AG08396 (cell line): ENCODE results near the gene TRAPPC3L.
A peak's percentile ranks its signal among the peaks of the same experiment; 100 is the strongest.

Source experiments
- DNase-seq: peaks from one replicate; pipeline ENCODE4 v3.0.0; 2012; ENCODE audit warnings: low spot score, mixed read lengths

Gene TRAPPC3L

DNA sequence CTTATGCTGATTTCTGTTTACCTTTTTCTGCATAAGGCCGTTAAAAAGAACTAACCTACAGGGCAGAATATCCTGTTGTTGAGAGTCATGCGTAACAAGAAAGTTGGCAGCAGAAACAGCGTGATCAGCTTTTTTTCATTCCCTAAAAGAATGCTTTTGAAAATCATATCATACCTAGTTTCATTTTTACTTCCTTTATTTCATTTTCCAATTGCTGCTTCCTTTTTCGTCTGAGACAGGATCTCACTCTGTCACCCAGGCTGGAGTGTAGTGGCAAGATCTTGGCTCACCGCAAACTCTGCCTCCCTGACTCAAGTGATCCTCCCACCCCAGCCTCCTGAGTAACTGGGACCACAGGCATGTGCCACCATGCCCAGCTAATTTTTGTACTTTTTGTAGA lies 80.2 kb downstream of the TRAPPC3L start:
- no peak for DNase-seq

DNA sequence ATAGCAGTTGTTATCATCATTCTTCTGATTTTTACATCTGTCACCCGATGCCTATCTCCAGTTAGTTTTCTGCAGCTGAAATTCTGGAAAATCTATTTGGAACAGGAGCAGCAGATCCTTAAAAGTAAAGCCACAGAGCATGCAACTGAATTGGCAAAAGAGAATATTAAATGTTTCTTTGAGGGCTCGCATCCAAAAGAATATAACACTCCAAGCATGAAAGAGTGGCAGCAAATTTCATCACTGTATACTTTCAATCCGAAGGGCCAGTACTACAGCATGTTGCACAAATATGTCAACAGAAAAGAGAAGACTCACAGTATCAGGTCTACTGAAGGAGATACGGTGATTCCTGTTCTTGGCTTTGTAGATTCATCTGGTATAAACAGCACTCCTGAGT lies 82.2 kb downstream of the TRAPPC3L start:
- no peak for DNase-seq

DNA sequence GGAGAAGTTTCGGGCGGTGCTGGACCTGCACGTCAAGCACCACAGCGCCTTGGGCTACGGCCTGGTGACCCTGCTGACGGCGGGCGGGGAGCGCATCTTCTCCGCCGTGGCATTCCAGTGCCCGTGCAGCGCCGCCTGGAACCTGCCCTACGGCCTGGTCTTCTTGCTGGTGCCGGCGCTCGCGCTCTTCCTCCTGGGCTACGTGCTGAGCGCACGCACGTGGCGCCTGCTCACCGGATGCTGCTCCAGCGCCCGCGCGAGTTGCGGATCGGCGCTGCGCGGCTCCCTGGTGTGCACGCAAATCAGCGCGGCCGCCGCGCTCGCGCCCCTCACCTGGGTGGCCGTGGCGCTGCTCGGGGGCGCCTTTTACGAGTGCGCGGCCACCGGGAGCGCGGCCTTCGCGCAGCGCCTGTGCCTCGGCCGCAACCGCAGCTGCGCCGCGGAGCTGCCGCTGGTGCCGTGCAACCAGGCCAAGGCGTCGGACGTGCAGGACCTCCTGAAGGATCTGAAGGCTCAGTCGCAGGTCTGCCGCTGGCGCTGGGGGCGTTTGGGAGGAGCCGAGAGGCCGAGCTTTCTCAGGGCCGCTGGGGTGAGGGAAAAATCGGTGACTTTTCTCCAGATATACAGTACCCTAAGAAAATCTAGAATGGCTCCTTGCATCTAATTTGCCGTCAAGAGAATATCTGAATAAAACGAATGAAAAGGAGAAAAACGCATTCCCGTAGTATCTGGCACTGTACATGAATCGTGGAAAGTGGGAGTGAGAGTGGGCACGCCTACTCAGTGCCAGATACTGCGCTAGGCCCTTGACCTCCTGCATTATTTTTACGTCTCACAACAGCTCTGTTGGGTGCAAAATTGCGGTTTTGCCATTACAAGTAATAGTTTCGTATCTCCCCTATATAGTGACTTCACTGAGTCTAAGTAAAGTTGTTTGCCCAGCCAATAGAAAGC lies 83.3 kb downstream of the TRAPPC3L start:
- DNase-seq = peak; percentile 40

DNA sequence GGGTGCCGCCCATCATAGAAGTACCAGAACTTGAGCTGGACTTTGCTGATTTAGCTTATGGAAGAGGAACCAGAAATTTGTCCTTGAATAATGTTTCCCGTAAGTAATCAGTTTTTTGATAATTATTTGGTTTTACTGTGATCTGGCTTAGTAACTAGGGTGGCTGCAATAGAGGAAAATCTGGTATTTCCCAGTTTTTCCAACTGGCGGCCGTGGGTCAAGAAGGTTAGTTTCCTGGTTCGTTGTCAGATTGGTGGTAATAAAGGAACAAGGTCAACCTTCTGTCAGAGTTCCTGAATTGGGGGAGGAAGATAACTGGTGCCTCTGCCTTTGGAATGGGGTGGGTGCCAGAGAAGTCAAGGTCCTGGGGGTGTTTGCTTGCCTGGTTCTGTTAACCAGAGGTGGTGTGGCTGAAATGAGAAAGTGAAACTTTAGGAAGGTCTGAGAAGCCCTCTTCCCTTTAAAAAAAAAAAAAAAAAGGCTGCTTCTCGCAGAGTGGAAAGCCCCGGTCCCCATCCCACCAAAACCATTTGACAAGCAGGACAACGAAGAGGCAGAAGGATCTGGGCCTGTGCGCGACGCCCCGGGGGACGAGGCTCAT lies 84.1 kb downstream of the TRAPPC3L start, which contains the start of gene CALHM6:
Gene CALHM6, plus strand, starts transcription at position 45 of the 601 bp plus-strand sequence. Its CDS starts 555 bp downstream, at position 600.
- DNase-seq = no peak

DNA sequence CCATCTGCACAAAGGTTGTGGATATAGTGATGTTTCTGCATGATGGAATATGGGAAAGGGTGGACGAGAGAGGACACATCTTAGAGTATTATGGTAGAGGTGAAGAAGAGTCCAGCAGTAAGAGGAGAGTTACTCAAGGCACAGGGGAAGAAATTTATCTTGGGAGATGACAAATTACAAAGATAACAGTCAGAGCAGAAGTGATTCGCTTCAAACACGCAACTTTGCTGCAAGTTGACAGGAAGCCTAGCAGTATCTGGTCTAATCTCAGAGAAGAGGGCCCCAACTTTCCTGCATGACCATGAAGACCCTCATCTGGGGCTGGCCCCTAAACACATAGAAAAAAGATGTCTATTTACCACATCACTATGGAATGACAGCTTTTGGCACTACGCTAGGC lies 85.6 kb downstream of the TRAPPC3L start:
- DNase-seq = no peak

DNA sequence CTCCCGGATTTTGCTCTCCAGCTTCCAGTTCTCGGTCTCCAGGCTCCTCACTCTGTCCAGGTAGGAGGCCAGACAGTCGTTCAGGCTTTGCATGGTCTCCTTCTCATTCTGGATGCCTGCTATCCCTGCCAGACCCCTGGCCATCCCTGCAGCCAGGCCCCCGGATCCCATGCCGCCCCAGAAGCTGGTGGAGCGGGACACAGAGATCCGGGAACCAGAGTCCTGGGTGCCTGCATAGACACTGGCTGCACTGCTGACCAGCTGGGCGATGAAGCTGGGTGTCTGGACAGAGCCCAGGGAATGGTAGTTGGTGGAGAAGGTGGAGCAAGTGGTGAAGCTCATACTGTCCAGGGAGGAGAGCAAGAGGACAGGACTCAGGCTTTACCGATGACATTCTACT lies 87.2 kb downstream of the TRAPPC3L start:
- no peak for DNase-seq

DNA sequence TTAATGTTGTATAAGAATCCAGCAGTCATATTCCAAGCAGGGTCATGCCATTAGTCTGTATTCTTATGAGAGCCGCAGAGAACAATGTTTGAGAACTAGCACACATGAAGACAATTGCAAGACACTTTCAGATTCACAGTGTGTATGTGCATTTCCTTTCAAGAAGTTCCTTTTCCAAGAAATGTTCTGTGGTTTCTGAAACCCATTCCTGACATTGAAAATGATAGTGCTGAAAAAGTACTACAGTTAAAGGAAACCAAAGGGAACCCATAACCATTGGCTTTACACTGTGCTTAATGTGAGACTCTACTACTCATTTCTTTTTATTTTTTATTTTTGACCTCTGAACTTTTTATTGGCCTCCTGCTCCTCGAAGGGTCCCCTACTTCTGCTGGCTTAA lies 88.6 kb downstream of the TRAPPC3L start:
- no peak for DNase-seq

DNA sequence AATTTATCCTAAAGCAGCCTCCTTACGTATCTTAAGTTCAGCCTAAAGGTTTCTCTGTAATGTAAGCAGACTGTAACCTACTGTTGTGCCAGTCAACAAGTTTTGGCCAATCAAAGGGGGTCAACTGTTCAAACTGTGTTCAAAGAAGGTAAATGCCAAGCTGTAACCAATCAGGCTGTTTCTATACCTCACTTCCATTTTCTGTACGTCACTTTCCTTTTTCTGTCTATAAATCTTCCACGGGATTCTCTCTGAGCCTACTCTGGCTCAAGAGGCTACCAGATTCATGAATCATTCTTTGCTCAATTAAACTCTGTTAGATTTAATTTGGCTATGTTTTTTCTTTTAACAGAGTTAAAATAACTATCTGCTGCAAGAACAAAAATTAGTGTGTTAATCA lies 89.4 kb downstream of the TRAPPC3L start:
- DNase-seq = no peak

DNA sequence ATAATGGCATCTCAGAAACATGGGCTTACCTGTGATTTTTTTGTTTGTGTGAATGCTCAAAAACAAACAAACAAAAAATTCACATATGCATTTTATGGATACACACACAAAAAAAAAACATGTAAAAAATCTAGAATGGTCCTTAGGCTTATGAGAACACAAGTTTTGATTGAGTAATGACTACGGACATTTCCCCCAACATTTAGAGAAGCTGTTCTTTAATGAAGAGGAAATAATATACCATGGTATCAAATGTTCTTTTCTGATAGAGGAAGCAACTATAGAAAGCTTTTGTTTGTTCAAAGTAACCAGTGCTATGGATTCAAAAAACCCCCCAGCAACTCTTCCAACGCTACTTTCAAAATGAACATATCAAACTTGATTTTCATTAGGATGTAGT lies 93.0 kb downstream of the TRAPPC3L start:
- no peak for DNase-seq

DNA sequence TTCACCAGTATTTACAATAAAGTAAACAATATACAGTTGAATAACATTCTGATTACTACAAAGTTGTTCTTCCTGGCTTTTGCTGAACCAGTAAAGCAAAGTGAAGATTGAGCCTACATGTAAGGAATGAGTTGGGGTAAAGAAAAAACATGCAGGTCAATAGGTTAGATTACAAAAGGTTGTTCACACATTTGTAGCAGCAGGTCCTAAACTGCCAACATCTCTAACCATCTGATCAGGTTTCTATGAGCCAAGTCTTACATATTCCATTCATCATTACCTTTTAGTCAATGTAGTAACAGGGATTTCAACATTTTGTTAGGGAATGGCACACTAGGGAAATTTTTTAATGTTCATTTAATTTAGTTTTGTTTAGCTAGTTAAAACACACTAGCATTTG lies 93.6 kb downstream of the TRAPPC3L start:
- no peak for DNase-seq

DNA sequence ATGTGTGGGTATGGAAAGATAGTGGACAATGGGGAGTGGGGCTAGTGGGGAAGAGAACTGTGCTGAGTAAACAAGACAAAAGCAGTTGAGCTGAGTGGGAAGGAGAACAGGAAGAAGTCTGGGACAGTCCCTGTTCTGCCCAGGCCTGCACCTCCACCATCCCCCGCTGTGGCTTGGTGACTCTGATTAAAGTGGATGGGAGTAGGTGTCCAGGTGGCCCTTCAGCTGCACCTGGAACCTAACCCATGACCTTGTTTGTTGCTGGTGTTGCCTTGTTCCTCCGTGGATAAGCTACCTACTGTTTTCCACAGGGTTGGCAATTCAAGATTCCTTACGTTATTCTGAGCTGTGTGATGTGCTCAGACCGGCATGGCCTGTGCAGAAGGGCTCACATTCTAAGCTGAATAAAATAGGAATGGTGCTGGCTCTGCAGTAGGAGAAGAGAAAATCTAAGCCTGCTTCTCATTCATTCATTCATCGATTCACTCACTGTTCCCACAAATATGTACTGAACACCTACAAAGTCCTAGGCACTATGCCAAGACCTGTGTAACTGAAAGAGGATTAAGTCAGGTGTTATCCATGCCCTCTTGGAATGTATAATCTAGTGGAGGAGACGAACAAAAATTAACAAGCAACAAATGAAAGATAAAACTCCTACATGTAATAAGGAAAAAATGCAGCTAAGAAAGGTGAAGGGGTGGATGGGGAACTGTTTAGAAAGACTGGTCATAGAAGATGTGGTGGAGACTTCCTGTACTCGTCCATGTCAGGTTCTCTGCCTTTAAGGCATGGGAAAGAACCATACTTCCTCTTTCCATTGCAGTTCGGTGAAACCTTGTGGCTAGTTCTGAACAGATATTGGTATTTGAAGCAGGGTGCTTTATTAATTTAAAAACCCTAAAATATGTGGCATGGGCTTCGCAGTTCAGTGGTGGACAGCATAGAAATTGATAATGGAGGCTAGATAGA lies 94.4 kb downstream of the TRAPPC3L start:
- no peak for DNase-seq

DNA sequence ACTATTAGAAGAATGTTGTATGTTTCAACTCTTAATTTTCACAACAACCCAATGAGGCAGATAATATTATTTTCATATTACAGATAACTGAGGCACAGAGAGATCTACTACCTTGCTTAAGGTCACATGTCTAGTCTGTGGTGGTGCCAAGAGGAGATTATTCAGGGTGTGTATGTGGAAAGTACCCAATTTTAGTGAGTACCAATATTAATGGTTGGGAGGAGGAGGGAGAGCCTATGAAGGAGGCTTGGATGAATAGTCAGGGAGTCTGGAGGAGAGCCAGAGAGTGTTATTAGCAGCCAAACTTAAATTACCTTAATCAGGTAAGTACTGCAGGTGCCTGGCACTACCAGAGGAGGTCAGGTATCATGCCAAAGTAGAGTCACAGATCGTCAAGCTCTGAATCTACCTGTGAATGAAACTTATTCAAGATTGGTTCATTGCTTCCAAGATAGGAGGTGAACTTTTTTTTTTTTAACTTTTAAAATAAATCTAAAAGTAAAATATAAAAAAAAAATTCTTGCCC lies 95.2 kb downstream of the TRAPPC3L start:
- no peak for DNase-seq

DNA sequence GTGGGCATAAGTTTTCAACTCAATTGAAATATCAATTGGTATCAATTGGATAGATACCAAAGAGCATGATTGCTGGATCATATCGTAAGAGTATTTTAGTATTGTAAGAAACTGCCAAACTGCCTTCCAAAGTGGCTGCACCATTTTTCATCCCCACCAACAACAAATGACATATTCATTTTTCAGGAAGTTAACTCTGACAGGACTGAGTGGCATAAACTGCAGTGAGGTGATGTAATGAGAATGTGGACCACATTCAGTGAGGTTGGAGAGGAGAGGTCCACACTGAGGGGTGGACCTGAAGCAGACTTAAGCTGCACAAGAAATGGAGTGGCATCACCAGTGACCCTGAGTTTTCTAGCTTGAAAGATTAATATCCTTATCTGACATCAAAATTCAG lies 95.9 kb downstream of the TRAPPC3L start:
- no peak for DNase-seq

DNA sequence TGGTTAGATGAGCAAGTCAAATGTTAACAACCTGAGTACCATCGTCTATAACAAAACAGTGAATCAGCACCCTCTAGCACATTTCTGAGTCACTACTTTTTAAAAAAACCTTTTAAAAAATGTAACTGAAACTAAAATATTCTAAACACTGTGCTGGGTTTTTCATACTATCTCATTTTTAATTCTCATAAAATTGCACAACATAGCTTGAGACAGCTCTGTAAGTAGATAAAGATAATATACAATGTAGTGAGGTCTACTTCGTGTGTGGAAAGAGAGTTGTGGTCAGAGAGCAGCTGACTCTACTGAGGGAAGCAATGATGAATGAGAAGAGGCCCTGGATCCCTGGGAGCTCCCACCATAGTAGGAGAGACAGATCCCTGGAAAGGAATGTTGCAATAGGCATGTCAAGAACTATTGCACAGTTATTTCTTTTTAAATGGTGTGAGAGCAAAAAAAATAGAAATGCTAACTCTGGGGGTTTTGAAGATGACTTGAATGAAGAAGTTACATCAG lies 97.9 kb downstream of the TRAPPC3L start:
- peak; percentile 85 for DNase-seq

DNA sequence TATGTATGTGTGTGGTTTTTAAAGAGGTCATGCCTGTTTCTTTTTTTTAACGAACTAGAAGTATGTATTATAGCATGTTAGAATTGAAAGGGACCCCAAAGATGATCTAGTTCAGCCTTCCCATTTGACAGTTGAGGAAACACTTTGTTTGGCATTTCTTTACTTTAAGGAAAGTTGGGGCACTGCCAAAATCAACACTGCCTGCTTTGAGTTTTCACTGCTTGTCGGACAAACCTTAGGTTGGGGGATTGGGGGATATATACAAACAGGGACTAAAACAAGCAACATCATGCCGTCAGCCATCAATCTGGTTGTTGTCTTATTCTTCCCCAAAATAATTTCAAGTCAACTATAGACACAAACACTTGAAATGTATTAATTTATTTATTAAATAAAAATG lies 98.4 kb downstream of the TRAPPC3L start:
- no peak for DNase-seq

DNA sequence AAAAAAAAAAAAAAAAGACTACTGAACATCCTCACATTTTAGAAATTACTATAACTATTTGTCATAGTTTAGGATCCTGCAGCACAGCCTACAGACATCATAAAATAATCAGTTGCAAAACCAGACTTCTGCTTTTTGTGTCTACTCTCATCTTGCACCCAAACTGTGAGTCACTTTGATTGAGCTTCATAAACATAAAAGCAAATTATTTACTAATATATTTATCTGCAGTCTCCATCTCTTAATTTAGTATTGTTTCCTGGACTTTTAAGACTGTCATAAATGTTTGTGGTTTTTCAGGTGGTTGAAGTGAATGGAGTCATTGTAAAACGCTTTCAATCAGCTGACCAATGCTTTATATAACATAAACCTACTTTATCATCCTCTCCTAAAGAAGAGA lies 99.1 kb downstream of the TRAPPC3L start:
- no peak for DNase-seq

DNA sequence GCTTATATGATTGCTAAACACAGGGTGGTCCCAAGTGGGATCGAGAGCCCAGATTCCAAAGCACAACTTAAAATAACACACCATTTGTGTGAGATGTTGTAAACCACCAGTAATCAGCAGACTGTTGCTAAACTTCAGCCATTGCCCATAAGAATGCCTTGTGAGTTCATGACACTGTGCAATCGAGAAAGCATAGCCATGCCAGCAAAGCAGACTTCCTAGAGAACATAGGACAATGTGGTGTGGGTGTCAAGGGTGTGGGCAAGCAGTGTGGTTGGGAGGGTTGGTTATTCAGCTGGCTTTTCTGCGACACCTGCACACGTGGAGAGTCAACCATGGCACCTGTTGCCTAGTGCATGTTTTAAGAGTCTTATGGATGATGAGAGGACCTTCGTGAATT lies 100.4 kb downstream of the TRAPPC3L start:
- no peak for DNase-seq
